ENCODE results near the gene PTK7.

PTK7 gene

DNA sequence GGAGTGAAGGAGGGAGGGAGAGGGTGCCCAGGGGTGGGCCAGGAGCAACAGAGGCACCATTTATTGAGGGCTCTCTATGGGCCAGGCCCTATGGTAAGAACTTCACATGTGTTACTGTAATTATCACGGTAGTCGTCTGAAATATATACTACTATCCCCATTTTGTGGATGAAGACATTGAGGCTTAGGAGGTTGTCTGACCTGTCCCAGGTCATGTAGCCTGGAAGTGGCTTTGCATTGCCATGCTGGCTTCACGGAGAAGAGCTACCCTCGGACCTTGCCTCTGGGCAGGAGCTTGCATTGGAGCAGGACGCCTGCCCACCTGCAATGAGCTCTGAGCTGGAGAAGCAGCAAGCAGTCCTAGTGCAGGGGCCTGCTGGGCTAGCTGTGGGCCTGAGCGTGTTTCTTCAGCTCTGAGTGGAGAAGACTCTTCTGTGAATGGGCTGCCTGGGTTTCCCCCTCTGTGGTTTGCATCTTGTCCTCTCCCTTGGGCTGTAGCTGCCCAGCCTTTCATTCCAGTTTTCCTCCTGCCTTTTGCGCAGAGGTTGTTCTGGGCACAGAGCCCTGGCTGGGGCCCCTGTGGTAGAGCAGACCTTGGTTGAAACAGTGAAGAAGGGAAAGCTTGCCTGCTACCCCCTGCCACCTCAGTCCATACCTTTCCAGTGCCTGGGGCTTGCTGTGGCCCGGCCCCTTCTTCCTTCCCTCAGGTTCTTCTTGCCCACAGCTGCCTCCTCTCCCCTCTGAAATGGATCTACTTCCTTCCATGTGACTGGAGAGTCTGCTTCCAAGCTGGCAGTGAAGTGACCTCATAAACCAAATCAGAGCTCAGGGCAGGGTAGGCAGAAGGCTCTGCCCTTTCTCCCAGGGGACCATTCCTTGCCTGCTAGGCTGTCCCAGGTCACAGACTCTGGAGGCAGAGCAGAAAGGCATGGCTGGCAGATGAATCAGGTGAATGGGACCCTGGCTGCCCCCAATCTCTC, 70.9 kb downstream of the PTK7 start:
- DNase-seq (ENCODE audit: low read depth), result no peak

DNA sequence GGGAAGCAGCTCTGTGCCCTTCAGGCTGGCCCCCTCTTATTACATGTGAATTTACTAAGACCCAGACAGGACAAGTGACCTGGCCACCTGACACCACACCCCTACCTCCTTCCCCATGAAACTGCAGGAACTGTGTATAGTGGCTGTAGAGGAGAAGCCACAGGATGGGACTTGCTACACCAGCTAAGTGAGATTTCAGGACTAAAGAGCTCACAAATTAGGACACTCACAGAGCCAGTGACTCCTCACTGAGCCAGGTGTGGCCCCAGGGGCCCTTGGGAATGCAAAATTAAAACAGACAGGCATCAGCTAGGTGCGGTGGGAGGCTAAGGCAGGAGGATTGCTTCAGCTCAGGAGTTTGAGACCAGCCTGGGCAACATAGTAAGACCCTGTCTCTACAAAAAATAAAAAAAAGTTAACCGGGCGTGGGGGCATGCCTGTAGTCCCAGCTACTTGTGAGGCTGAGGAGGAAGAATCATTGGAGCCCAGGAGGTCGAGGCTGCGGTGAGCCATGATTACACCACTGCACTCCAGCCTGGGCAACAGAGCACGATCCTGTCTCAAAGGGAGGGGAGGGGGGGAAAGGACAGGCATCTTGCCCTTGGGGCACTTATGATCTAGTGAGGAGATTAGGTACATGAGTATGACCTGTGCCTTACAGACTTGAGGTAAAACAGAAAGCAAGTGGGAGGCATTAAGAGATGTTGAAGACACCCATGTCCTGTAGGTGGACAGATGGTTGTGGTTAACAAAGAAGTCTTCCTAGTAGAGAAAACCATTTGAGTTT, 71.8 kb downstream of the PTK7 start:
- no peak for DNase-seq (ENCODE audit: low read depth)

DNA sequence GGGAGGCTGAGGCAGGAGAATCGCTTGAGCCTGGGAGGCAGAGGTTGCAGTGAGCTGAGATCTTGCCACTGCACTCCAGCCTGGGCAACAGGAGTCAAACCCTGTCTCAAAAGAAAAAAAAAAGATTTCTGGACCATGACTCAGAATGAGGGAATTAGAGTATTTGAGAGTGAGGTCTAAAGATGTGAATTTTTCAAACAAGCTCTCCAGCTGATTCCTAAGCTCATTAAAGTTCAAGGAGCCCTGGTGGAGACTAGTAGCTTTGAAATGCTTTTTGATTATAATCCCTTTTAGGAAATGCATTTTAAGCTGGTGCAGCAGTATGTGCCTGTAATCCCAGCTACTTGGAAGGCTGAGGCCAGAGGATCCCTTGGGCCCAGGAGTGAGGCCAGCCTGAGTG, 73.2 kb downstream of the PTK7 start:
- DNase-seq (ENCODE audit: low read depth), result no peak

DNA sequence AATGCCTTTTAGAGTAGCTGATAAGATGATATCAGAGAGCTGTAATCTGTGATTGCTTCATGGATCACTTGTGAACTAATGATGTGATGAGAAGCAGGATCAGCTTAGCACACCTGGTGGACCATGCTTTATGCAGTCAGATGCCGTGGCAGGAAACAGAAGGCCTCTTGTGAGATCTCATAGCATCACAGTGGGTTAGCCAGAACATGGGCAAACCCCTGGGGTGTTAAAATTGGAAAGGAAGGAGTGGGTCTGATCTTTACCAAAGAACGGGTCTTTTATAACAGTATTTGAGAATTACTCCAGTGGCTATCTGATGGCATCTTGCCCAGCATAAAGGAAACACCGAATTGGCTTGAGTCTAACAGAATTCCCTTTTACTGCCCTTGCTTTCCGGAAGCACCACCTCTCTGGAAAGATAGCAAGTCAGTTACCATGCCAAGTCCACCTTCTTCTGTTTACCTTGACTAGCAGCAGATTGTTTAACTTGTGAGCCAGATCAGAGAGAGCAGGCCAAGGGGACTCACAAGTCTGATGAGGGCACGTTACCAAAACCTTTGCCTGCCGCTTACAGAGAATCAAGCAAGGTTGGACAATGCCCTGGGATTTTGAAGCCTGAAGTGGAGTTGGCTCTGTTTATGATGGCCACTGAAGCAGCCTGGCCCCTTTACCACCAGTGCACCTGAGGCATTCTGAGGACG, 74.1 kb downstream of the PTK7 start:
- no peak for DNase-seq (ENCODE audit: low read depth)

DNA sequence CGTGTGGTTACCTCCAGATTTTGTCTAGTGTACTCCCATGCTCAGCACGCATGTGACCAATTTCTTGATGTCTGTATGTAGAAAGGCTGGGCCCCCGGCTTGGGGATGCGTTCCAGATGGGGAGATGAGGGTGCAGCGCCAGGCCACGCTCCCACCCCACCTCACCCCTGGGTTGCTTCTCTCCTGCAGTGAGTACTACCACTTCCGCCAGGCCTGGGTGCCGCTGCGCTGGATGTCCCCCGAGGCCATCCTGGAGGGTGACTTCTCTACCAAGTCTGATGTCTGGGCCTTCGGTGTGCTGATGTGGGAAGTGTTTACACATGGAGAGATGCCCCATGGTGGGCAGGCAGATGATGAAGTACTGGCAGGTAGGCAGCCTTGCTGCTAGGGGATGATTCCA, 83.5 kb downstream of the PTK7 start:
- DNase-seq (ENCODE audit: low read depth), result no peak

DNA sequence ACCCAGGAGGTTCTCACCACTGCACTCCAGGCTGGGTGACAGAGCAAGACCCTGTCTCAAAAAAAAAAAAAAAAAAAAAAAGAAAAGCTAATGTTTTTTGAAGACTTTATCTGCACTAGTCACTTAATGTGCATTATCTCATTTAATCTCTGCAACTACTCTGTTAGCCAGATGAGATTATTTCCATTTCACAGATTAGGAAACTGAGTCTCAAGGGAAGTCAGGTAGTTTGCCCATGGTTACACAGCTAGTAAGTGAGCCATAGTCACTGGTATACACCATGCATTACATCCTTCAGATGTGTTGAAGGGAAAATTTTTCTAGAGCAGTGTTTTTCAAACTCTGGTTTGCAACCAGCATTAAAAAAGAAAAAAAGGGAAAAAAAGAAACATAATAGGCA, 87.8 kb downstream of the PTK7 start:
- no peak for DNase-seq (ENCODE audit: low read depth)

DNA sequence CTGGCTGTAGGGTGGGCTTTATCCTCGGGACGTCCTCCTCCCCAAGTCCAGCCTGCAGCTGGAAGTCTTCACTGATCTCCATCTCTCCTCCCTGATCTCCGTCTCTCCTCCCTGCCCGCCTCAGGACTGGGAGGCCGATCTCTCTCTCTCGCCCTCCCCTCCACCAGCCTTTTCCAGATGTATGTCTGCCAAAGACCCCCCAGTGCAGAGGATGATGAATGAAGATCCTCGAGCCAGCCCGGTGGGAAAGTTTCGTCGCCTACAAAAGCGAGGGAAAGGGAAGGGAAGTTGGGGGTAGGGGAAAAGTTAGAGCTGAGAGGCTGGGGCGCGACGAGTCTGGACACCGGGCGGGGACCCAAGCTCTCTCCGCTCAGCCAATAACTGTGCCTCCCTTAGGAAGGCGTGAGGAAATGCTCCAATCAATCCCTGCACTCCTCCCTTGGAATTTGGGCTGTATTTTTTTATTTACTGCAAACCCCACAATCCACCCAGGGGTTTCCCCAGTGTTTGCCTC, 94.4 kb downstream of the PTK7 start:
- no peak for DNase-seq (ENCODE audit: low read depth)

DNA sequence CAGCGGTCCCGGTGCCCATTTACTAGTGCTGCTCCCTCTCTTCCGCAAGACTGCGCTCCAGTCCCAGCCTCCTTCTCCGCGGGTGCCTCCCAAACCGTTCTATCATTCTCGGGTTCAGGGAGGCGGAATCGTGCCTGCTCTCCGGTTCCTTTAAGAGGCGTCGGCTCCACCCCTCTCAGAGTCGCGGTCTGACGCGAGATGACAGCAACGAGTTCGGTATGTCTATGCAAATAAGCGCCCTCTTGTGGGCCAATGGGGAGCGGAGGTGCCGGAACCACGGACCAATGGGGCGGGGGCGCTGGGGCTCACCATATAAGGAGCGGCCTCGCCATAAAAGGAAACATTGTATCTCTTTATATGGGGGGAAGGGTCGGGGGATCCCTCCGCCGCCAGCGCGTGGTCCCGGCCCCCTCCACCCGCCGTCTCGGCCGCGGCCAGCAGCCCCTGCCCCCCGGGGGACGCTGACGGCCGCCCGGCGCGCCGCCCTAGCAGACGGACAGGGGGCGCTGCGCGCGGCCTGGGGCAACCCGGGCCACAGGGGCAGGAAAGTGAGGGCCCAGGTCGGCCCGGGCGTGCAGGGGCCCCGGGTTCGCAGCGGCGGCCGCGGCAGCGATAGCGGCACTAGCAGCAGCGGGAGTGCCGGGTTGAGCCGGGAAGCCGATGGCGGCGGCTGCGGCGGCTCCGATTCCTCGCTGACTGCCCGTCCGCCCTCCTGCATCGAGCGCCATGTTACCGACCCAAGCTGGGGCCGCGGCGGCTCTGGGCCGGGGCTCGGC, 95.0 kb downstream of the PTK7 start, which contains the start of gene SRF:
Gene SRF, plus strand, starts transcription at position 339 of the 776 bp plus-strand sequence. Its CDS starts 388 bp downstream, at position 727.
- peak; percentile 98 for DNase-seq (ENCODE audit: low read depth)

DNA sequence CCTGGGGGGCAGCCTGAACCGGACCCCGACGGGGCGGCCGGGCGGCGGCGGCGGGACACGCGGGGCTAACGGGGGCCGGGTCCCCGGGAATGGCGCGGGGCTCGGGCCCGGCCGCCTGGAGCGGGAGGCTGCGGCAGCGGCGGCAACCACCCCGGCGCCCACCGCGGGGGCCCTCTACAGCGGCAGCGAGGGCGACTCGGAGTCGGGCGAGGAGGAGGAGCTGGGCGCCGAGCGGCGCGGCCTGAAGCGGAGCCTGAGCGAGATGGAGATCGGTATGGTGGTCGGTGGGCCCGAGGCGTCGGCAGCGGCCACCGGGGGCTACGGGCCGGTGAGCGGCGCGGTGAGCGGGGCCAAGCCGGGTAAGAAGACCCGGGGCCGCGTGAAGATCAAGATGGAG, 95.6 kb downstream of the PTK7 start:
- DNase-seq (ENCODE audit: low read depth), result no peak

DNA sequence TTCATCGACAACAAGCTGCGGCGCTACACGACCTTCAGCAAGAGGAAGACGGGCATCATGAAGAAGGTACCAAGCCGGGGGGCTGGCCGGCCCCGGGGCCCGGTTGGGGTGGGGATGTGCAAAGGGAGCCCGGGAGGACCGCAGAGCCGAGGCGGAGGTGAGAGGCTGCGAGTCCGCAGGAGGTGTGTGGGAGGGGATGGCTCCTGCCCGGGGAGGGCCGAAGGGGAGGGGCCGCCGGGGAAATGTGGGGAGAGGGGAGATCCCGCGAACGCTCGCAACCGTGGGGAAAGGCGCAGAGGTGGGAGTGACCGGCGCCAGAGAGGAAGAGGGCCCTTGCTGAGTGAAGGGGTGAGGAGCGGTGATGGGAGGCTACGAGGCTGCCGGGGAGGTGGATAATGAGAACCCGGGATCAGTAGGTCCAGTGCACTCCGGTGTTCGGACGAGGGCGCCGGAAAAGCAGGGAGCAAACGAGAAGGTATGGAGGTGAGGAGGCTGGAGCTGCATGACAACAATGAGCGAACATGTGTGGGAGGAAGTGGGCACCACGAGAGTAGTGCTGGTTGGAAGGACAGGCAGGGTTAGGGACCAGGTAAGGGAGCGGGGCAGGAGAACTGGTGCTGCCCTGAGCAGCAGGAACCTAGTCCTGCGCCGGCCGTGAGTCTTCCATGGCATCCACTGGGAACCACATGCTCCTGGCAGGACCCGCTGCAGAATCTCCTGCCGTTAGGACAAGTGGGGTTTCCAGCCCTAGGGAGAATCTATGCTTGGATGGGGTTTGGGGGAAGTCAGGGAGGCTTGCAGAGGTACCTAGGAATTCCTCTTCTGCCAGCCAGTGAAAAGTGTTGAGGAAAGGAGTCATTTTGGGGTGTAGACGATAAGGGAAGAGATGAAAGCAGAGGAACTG, 96.2 kb downstream of the PTK7 start:
- DNase-seq (ENCODE audit: low read depth), result no peak

DNA sequence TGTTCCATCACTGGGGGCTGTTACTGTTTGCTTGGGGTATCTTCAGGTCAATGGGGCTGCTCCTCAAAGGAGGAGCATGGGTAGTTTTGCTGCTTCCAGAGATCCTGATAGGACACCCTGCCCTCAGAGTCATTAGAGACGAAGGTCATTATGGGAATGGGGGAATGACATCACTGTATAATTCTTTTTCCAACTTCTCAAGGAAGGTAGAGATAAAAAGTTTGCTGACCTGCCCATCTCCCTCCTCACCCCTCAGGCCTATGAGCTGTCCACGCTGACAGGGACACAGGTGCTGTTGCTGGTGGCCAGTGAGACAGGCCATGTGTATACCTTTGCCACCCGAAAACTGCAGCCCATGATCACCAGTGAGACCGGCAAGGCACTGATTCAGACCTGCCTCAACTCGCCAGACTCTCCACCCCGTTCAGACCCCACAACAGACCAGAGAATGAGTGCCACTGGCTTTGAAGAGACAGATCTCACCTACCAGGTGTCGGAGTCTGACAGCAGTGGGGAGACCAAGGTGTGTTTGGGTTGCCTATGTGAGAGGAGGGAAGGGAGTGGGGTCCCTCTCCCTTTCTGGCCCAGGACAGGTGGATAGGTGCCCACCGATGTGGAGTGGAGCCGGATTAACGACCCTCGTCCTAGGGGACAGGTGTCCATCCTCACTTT, 97.6 kb downstream of the PTK7 start:
- DNase-seq (ENCODE audit: low read depth), result no peak

DNA sequence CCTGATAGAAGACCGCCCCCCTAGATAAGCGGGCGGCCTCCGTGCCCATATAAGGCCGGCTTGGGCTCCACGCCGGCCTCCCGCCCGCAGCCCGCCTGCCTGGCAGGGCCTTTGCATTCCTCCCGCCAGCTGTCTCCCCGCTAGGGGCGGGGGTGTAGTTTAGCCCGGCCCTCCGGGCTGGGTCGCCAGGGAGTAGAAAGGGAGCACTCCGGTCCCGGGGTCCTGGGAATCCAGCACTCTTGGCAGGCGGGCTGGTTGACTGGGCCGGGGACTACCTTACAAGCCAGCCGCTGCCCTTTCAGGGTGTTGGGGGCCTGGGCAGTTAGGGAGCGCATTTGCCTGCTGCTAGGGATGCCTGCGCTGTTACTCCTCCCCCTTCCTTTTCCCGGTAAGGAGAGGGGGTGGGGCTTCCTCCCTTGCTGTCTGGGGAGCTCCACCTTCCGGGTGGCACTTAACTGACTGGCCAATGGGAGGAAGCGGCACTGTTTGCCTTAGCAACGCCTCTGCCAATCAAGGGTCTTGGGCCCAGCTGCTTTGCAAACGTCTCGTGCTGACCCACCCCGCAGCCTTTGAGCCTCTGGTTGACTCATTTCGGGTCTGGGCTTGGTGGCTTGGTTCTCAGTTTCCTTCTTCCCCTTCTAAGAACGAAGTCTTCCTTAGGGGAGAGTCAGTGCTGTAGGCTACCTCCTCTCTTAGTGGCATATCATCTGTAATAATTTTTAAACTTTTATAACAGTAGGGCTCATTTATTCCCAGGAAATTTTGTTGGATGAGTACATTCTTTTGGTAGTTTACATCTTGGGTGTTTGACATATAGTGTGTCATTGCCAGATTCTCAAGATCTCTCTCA, 98.4 kb downstream of the PTK7 start:
- peak; percentile 99 for DNase-seq (ENCODE audit: low read depth)

DNA sequence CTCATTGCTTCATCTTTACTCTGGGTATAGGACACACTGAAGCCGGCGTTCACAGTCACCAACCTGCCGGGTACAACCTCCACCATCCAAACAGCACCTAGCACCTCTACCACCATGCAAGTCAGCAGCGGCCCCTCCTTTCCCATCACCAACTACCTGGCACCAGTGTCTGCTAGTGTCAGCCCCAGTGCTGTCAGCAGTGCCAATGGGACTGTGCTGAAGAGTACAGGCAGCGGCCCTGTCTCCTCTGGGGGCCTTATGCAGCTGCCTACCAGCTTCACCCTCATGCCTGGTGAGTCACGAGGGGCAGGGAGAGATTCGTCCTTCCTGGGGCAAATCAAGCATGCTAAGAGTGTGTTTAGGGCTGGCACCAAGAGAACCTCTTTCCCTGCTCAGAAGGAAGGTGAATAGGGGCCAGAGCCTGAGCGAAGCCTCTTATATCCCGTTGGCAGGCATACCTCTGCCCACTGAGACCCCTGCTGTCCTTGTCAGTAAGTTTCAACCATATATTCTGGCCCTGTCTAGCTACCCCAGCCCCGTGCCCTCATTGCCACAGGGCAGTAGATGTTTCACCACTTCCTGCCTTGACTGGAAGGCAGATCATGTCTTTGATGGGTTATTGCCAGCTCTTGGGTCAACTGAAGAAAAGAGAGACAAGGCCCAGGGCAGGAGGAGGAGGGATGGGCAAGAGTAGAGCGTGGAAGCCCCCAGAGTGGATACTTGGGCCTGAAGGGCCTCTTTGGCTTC, 99.7 kb downstream of the PTK7 start:
- DNase-seq (ENCODE audit: low read depth), result no peak

DNA sequence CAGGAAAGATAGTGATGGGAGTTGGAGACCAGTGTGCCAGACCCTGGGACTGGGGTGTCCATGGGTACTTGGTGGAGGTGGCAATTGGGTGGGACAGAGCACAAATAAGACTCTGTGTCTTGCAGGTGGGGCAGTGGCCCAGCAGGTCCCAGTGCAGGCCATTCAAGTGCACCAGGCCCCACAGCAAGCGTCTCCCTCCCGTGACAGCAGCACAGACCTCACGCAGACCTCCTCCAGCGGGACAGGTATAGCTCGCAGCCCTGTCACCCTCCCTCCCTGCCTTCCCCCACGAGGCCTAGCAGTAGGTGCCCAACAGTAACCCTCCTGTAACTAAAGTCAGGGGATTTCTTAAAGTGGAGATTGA, 100.3 kb downstream of the PTK7 start:
- DNase-seq (ENCODE audit: low read depth), result no peak

DNA sequence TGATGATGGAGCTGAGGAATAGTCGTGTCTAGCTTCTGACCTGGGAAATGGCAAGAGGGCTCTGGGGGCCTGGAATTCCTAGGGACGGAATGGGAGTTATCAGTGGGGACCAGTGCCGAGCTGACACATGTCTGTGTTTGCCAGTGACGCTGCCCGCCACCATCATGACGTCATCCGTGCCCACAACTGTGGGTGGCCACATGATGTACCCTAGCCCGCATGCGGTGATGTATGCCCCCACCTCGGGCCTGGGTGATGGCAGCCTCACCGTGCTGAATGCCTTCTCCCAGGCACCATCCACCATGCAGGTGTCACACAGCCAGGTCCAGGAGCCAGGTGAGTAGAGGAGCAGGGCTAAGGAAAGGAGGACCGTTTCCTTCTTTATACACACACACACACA, 102.0 kb downstream of the PTK7 start:
- no peak for DNase-seq (ENCODE audit: low read depth)

DNA sequence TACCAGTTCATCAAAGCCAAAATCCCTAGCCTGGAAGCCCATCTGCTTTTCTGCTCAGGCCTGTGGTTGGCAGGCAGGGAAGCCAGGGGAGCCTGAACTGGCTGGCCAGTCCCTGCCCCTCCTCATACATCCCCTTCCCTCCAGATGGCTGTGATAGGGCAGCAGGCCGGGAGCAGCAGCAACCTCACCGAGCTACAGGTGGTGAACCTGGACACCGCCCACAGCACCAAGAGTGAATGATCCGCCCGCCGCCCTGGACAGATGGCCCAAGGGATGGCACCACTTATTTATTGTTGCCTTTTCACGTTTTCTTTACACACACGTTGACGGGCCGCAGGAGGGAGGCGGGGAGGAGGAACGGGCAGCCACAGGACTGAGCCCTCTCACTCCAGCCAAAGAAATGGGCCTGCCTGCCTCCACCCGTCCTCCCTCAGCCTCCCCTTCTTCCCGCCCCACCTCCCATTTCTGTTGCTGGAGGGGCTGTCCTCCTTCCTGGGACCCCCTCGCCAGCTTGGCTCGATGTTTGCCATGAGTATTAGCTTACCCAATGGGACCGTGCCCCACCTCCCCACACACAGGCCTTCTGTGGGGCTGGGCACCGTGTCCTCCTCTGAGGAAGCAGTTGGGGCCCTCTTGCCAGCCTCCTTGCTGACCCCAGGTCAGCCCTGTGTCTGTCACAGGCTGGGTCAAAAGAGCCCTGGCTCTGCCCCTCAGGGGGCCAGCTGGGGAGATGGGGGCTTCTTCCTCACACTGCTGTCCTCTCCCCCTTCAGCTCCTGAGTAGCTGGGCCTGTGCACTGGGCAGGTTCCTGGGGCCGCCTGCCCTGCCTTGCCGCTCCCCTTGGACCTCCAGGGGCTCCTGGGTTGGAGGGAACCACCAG, 103.1 kb downstream of the PTK7 start:
- DNase-seq (ENCODE audit: low read depth), result no peak

DNA sequence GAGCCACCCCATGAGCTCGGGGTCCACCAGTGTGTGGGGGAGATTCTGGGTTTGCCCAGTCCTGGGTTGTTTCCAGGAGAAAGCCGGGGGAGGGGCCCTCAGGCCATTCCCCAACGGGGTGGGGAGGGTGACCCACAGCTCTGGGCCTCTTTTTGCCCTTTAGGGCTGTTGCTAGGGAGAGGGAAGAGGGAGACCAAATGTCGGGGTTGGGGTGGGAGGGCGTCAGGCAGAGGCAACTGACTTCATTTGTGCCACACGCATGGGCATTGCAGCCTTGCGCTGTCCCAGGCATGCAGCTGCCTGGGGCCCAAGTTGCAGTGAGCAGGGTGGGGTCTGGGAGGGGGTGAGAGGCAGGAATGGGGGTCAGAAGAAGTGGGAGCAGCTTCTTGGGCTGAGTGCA, 103.9 kb downstream of the PTK7 start:
- DNase-seq (ENCODE audit: low read depth), result no peak

Data from GM04504 (cell line).